Common myeloid progenitor, CD34-positive (primary cell): Measurements from ENCODE around the gene CUX1.
A peak's percentile ranks its signal among the peaks of the same experiment; 100 is the strongest.

Experiments used
- CTCF ChIA-PET: fragments of 350-600 bp; sonication (Branson Sonifier 250); formaldehyde crosslinking; loops from one replicate; lab custom pipeline; 2021; ENCODE audit warnings: antibody characterized with exemption; lab: Charles Lee
- POLR2A ChIA-PET: fragments of 350-600 bp; sonication (Branson Sonifier 250); formaldehyde crosslinking; loops from one replicate; lab custom pipeline; 2021; ENCODE audit warnings: antibody characterized with exemption; lab: Charles Lee
- DNase-seq, 3 donors: peaks; one replicate each; pipeline versions ENCODE4 v3.0.0 to v3.0.0-alpha.2; 2013
- H3K27ac ChIP-seq, 2 experiments: 1 replicate in 1 of 2; 2 replicates in 1 of 2; pipeline ENCODE4 v1.7.0; 2013; ENCODE audit warnings: inconsistent platforms in 2 of 2, low read length in 2 of 2, mild to moderate bottlenecking in 2 of 2, low read depth in 1 of 2, moderate library complexity in 1 of 2; ENCODE audit not compliant: severe bottlenecking in 2 of 2, insufficient read depth in 1 of 2, poor library complexity in 1 of 2
- H3K27me3 ChIP-seq, 5 experiments: replicated peaks in 2 of 5; 1 replicate in 3 of 5; 2 replicates in 2 of 5; pipeline versions ENCODE4 v1.6.1 to v1.7.0; 2013; ENCODE audit warnings: low read length in 4 of 5, mild to moderate bottlenecking in 2 of 5, moderate library complexity in 2 of 5, inconsistent platforms in 1 of 5; ENCODE audit not compliant: insufficient read depth in 5 of 5, control insufficient read depth in 4 of 5
- H3K36me3 ChIP-seq, 4 experiments: 1 replicate in 2 of 4; 2 replicates in 2 of 4; pipeline versions ENCODE4 v1.6.1 to v1.7.0; 2013; ENCODE audit warnings: low read length in 3 of 4, control low read depth in 1 of 4, mild to moderate bottlenecking in 1 of 4; ENCODE audit not compliant: control insufficient read depth in 4 of 4, insufficient read depth in 4 of 4
- H3K4me1 ChIP-seq, 4 experiments: 1 replicate in 3 of 4; 2 replicates in 1 of 4; pipeline versions ENCODE4 v1.6.1 to v1.7.1; 2013; ENCODE audit warnings: low read length in 3 of 4, mild to moderate bottlenecking in 3 of 4, control low read depth in 1 of 4, inconsistent platforms in 1 of 4, moderate library complexity in 1 of 4; ENCODE audit not compliant: control insufficient read depth in 4 of 4, insufficient read depth in 4 of 4; ENCODE audit errors: control extremely low read depth in 1 of 4
- H3K4me3 ChIP-seq, 7 experiments: 1 replicate in 4 of 7; 2 replicates in 3 of 7; pipeline versions ENCODE4 v1.5.1 to v1.7.0; 2013; ENCODE audit warnings: mild to moderate bottlenecking in 7 of 7, low read length in 6 of 7, moderate library complexity in 6 of 7, inconsistent platforms in 2 of 7, low read depth in 2 of 7, control low read depth in 1 of 7; ENCODE audit not compliant: insufficient read depth in 4 of 7, control insufficient read depth in 1 of 7; ENCODE audit errors: extremely low read depth in 1 of 7
- H3K9me3 ChIP-seq, 5 experiments: 1 replicate in 4 of 5; 2 replicates in 1 of 5; pipeline versions ENCODE4 v1.6.1 to v1.7.1; 2013; ENCODE audit warnings: low read length in 4 of 5, mild to moderate bottlenecking in 2 of 5, inconsistent platforms in 1 of 5, low read depth in 1 of 5, moderate library complexity in 1 of 5; ENCODE audit not compliant: control insufficient read depth in 4 of 5, insufficient read depth in 2 of 5; ENCODE audit errors: control extremely low read depth in 1 of 5
- WGBS: methylation state at CpG from one replicate; pipeline ENCODE4 v1.1.5; 2013; ENCODE audit not compliant: insufficient coverage; 5-methylcytosine and 5-hydroxymethylcytosine counted together

Gene CUX1

DNA sequence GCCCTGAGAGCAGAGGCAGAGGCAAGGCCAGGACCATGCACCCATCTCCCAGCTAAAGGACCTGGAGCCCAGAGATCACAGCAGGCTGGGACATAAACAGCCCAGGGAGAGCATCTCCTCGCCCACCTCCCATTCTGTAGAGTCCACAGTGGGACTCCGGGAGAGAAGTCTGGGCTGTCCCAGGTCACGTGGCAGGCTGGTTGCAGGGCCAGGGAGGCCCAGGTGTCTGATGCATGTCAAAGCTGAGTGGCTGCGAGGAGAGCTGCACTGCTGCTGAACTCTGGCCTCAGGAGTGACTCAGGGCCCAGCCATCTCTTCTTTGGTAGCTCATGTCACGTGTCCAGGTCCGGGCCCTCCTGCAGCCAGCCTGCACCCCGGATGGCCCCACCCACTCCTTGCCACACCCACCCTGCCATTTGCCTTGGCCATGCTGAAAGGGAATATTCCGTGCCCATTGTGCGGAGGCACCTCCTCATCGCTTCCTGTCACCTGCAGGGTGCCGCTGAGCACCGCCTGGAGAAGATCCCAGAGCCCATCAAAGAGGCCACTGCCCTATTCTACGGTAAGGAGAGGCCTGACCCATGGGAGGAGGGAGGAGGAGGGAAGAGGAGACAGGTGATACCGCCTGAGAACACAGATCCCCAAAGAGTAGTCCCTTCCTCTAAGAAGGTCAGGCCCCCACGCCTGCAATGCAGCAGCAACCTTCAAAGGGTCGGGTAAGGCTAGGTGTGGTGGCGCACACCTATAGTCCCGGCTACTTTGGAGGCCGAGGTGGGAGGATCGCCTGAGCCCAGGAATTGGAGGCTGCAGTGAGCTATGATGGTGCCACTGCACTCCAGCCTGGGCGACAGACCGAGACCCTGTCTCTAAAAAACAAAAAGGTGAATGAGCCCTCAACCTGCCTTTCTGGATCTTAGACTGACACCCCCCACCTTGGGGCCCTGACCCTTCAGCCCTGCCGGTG lies 456.6 kb downstream of the CUX1 start:
- Histone ChIP-seq H3K27me3 (no peaks in the 10 kb centered on the region), H3K36me3 (peaks cover 0 to 7% (median 0%) of the 10 kb centered on the region in 4 experiments), H3K9me3 (no peaks in the 10 kb centered on the region), H3K27ac (no peak overlapping the region), H3K4me1 (peaks cover 0 to 2% (median 0%) of the 10 kb centered on the region in 4 experiments), H3K4me3 (no peak overlapping the region)
- WGBS = 89% methylated on average over 19 of the region's 23 CpGs
- DNase-seq = no peak
- ChIA-PET CTCF (interaction anchor here (1.2 to 16.4 kb wide), 6 partner anchors 14 to 730 kb away, joined by 3 to 246 read pairs (median 6); partner anchors contain the start of gene PRKRIP1), POLR2A (no interaction called here)

DNA sequence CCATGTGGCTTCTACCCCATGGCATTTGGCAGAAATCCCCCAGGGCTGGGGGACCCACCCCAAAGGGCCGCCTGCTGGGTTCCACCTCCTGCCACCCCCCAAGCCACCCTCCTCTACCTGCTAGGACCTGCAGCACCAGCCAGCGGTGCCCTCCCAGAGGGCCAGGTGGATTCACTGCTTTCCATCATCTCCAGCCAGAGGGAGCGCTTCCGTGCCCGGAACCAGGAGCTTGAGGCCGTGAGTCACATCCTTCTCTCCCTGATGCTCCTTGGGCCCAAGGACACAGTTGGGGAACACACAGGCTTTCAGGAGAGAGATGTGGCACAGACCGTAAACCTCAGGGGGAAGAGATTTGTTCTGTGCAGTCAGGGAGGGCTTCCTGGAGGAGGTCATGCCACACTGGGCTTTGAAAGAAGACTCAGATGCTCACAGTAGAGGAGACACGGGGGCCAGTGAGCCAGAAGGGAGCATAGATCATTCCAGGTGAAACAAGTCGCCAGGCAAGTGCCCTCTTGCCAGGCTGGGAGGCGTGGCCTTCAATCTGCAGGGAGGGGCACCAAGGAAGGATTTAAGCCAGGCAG lies 457.8 kb downstream of the CUX1 start:
- Histone ChIP-seq H3K4me1 (peaks cover 0 to 8% (median 4%) of the 10 kb centered on the region in 4 experiments), H3K9me3 (no peaks in the 10 kb centered on the region), H3K27me3 (no peaks in the 10 kb centered on the region), H3K27ac (no peak overlapping the region), H3K36me3 (peaks cover 0 to 7% (median 0%) of the 10 kb centered on the region in 4 experiments), H3K4me3 (no peak overlapping the region)
- no peak for DNase-seq
- POLR2A ChIA-PET = no interaction called here
- CTCF ChIA-PET = interaction anchor here (16.4 kb wide), 1 partner anchor 116 kb away, joined by 246 read pairs; the partner anchor contains the start of gene PRKRIP1
- 100% methylated on average over 9 of the region's 10 CpGs for WGBS

DNA sequence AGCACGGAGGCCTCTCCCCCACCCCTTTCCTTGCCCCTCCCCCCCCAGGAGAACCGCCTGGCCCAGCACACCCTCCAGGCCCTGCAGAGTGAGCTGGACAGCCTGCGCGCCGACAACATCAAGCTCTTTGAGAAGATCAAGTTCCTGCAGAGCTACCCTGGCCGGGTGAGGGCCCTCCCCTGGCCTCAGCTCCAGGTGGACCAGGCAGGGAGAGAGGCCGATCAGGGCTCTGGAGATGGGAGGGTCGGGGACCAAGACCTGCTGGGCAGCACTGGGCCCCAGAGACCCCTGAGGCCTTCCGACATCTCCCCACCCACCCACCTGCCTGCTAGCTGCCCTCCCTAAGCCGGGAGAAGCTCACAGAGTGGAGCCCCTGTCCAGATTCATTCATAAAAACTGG lies 460.5 kb downstream of the CUX1 start:
- ChIA-PET POLR2A (interaction anchor here (0.8 kb wide), 1 partner anchor 13 kb away, joined by 3 read pairs; no protein-coding TSS in a partner anchor), CTCF (interaction anchor here (1.3 to 16.4 kb wide), 4 partner anchors 11 to 678 kb away, joined by 3 to 246 read pairs (median 4); partner anchors contain the start of gene PRKRIP1)
- H3K27me3 ChIP-seq = no peaks in the 10 kb centered on the region
- H3K4me3 ChIP-seq = no peak overlapping the region
- H3K36me3 ChIP-seq = peaks cover 0 to 7% (median 0%) of the 10 kb centered on the region in 4 experiments
- no peaks in the 10 kb centered on the region for H3K9me3 ChIP-seq
- H3K27ac ChIP-seq = no peak overlapping the region
- no peak for DNase-seq
- WGBS = 100% methylated on average over 7 of the region's 10 CpGs
- H3K4me1 ChIP-seq = peaks cover 0 to 8% (median 3%) of the 10 kb centered on the region in 4 experiments

DNA sequence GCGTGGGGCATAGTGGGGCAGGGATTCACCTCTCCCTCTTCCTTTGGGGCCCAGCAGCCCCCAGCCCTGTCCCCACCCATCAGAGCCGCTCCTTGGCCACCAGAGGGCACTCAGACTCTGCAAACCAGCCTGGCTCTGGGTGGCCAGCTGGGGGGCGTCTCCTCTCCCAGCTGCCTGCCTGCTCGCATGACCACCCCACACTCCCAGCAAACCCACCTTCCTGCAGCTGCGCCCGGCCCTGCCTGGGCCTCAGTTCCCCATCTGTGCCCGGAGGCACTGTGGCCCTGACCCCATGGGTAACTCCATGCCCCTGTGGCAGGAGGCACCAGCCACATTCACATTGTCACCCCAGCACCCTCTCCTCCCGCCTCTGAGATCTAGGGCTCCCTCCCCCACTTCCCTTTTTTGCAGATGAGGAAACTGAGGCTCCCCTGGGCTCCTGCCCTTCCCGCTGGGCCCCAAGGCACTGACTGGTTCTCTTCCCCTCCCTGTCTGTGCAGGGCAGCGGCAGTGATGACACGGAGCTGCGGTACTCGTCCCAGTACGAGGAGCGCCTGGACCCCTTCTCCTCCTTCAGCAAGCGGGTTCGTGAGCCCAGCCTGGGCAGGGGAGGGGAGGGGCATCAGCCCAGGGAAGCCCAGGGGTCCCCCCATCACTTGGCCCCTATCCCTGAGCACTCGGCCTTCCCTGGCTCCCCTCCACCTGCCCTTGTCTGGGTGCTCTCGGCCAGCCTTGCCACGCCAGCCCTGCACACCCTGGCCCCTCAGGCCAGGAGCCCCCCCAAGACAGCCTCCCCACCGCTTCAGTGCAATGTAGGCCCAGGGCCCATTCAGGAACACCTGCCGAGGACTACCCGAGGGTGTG lies 462.3 kb downstream of the CUX1 start:
- POLR2A ChIA-PET = interaction anchor here (0.9 kb wide), 1 partner anchor 112 kb away, joined by 3 read pairs; no protein-coding TSS in a partner anchor
- WGBS = 67% methylated on average over 19 of the region's 23 CpGs

DNA sequence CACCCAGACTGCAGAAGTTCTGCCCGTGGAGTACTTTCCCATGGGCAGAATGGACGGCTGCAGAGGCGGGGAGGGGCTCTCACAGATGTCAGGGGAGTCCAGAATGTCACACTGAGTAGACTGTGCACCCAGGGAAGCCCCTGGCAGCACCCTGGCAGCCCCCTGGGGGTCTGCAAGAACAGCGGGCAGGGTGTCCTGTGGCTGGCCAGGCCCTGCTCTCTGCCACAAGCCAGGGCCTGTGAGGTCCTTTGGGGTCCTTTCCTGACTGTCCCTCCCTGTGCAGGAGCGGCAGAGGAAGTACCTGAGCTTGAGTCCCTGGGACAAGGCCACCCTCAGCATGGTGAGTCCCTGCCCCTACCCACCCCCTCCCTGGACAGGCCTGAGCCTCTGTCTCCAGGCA lies 463.1 kb downstream of the CUX1 start:
- Histone ChIP-seq H3K36me3 (no peaks in the 10 kb centered on the region), H3K4me1 (peaks cover 0 to 28% (median 16%) of the 10 kb centered on the region in 4 experiments), H3K27me3 (no peaks in the 10 kb centered on the region), H3K27ac (no peak overlapping the region), H3K9me3 (no peaks in the 10 kb centered on the region), H3K4me3 (no peak overlapping the region)
- CTCF ChIA-PET = interaction anchor here (1.1 to 16.4 kb wide), 3 partner anchors 8 to 170 kb away, joined by 3 to 246 read pairs (median 3); partner anchors contain the start of gene PRKRIP1
- POLR2A ChIA-PET = no interaction called here
- DNase-seq = no peak
- 100% methylated on average over 5 of the region's 5 CpGs for WGBS

More for the DNA sequence above, 462.3 kb downstream of the CUX1 start:
- H3K4me1 ChIP-seq = peaks cover 0 to 20% (median 9%) of the 10 kb centered on the region in 4 experiments
- H3K27ac ChIP-seq = no peak overlapping the region
- peak; percentile 56 to 82 (median 80) for DNase-seq
- no peaks in the 10 kb centered on the region for H3K27me3 ChIP-seq
- CTCF ChIA-PET = interaction anchor here (0.6 to 16.4 kb wide), 7 partner anchors 9 to 741 kb away, joined by 3 to 246 read pairs (median 3); partner anchors contain the start of gene PRKRIP1
- peaks cover 0 to 7% (median 0%) of the 10 kb centered on the region in 4 experiments for H3K36me3 ChIP-seq
- H3K4me3 ChIP-seq = no peak overlapping the region
- H3K9me3 ChIP-seq = no peaks in the 10 kb centered on the region

DNA sequence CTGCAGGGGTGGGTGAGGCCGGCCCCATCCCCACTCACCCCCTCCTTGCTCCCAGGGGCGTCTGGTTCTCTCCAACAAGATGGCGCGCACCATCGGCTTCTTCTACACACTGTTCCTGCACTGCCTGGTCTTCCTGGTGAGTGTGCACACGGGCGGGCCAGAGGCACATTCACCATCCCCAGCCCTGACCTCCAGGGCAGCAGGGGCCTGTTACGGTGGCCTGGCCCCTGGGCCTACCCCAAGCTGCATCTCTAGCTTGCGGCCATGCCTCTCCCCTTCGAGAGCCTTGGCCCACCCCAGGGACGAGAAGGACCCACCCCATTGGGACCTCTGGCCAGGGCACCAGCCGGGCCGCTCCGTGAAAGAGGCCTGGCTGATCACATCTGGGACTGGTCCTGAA lies 464.4 kb downstream of the CUX1 start:
- POLR2A ChIA-PET = no interaction called here

More for the DNA sequence above, 464.4 kb downstream of the CUX1 start:
- no peak overlapping the region for H3K27ac ChIP-seq
- H3K4me3 ChIP-seq = no peak overlapping the region
- CTCF ChIA-PET = interaction anchor here (1.0 to 16.4 kb wide), 4 partner anchors 10 to 134 kb away, joined by 3 to 246 read pairs (median 3); partner anchors contain the start of gene PRKRIP1
- no peak for DNase-seq
- no peaks in the 10 kb centered on the region for H3K9me3 ChIP-seq
- no peaks in the 10 kb centered on the region for H3K27me3 ChIP-seq
- WGBS = 99% methylated on average over 11 of the region's 14 CpGs
- no peaks in the 10 kb centered on the region for H3K36me3 ChIP-seq
- H3K4me1 ChIP-seq = peaks cover 0 to 38% (median 26%) of the 10 kb centered on the region in 4 experiments
